SK-N-SH (cell line): ENCODE measurements around the gene PRR20A. TPM values are rescaled to one million over a fixed set of nuclear protein-coding genes. Genes with fewer than 3 reads are reported as not detected.
"Not testable (repeated sequence)": the region's sequence is repeated elsewhere in the genome, so short reads cannot be mapped to it uniquely, and the experiment has no call there.

Experiments
- CTCF ChIA-PET: fragments of 300-600, 350-600 bp; formaldehyde crosslinking; extraction: SDS; loops from one replicate; lab custom pipeline; 2021; lab: Yijun Ruan, JAX
- POLR2A ChIA-PET: fragments of 350-600 bp; sonication (Branson Sonifier 250); formaldehyde crosslinking; extraction: SDS; loops from one replicate; lab custom pipeline; 2020; ENCODE audit warnings: antibody characterized with exemption, inconsistent platforms; lab: Yijun Ruan, JAX
- DNase-seq: peaks from one replicate; pipeline ENCODE4 v3.0.0; 2012
- H2AFZ ChIP-seq: fragments of 200-600 bp; sonication (generic); 2 replicates; pipeline ENCODE4 v1.8.1; 2016; ENCODE audit warnings: antibody characterized with exemption, mild to moderate bottlenecking, low read depth
- H3F3A ChIP-seq: fragments of 200-600 bp; sonication (generic); replicated peaks from 2 replicates; pipeline ENCODE3; 2016; ENCODE audit warnings: antibody characterized with exemption, mild to moderate bottlenecking; ENCODE audit not compliant: insufficient read depth
- H3K27ac ChIP-seq, 2 experiments: fragments of 200-500 bp in 1 of 2; fragments of 200-600 bp in 1 of 2; sonication (Bioruptor generic) in 1 of 2; sonication (generic), shearing (Covaris generic) in 1 of 2; 2 replicates each; pipeline versions ENCODE4 v1.5.1 to v1.6.1; 2014 to 2016; ENCODE audit warnings: low read depth in 2 of 2, inconsistent platforms in 1 of 2, low read length in 1 of 2, mild to moderate bottlenecking in 1 of 2, mixed read lengths in 1 of 2
- H3K27me3 ChIP-seq: fragments of 200-600 bp; sonication (generic), shearing (Covaris generic); 2 replicates; pipeline ENCODE4 v1.6.1; 2016; ENCODE audit warnings: mixed run types; ENCODE audit not compliant: insufficient read depth
- H3K36me3 ChIP-seq, 2 experiments: fragments of 200-500 bp in 1 of 2; fragments of 200-600 bp in 1 of 2; sonication (Bioruptor generic) in 1 of 2; sonication (generic) in 1 of 2; replicated peaks in 1 of 2; 2 replicates each; pipeline versions ENCODE3 to v1.5.1; 2014 to 2016; ENCODE audit warnings: low read length in 1 of 2, mild to moderate bottlenecking in 1 of 2; ENCODE audit not compliant: insufficient read depth in 2 of 2, control insufficient read depth in 1 of 2
- H3K4me1 ChIP-seq, 2 experiments: fragments of 200-500 bp in 1 of 2; fragments of 200-600 bp in 1 of 2; sonication (Bioruptor generic) in 1 of 2; sonication (generic), shearing (Covaris generic) in 1 of 2; 2 replicates each; pipeline versions ENCODE4 v1.5.1 to v1.6.1; 2014 to 2016; ENCODE audit warnings: low read depth in 1 of 2, low read length in 1 of 2, mixed run types in 1 of 2; ENCODE audit not compliant: insufficient read depth in 2 of 2, control insufficient read depth in 1 of 2
- H3K4me2 ChIP-seq: fragments of 200-600 bp; sonication (generic), shearing (Covaris generic); 2 replicates; pipeline ENCODE4 v1.6.1; 2017; ENCODE audit warnings: mixed run types
- H3K4me3 ChIP-seq, 2 experiments: fragments of 200-500 bp in 1 of 2; fragments of 200-600 bp in 1 of 2; sonication (Bioruptor generic) in 1 of 2; sonication (generic), shearing (Covaris generic) in 1 of 2; 2 replicates each; pipeline versions ENCODE4 v1.5.1 to v1.8.1; 2014 to 2016; ENCODE audit warnings: low read depth in 2 of 2, inconsistent platforms in 1 of 2, low read length in 1 of 2, mild to moderate bottlenecking in 1 of 2, mixed read lengths in 1 of 2, moderate library complexity in 1 of 2
- H3K79me2 ChIP-seq: fragments of 200-600 bp; sonication (generic); 2 replicates; pipeline ENCODE4 v1.8.1; 2017; ENCODE audit warnings: mild to moderate bottlenecking; ENCODE audit not compliant: insufficient read depth
- H3K9ac ChIP-seq: fragments of 200-600 bp; sonication (generic); 2 replicates; pipeline ENCODE4 v1.6.1; 2017; ENCODE audit warnings: mixed run types
- H3K9me2 ChIP-seq: fragments of 200-600 bp; sonication (generic); 2 replicates; pipeline ENCODE4 v1.6.1; 2017; ENCODE audit warnings: mixed run types
- H3K9me3 ChIP-seq: fragments of 200-600 bp; sonication (generic); 2 replicates; pipeline ENCODE4 v1.6.1; 2017; ENCODE audit warnings: mixed run types, mild to moderate bottlenecking, moderate library complexity
- H4K20me1 ChIP-seq: fragments of 200-600 bp; sonication (generic); 2 replicates; pipeline ENCODE4 v1.6.1; 2017; ENCODE audit warnings: mild to moderate bottlenecking, mixed run types; ENCODE audit not compliant: insufficient read depth
- CHD2 ChIP-seq: fragments of 150-350 bp; IDR thresholded peaks from 2 replicates; pipeline ENCODE4 v1.6.1; 2018; ENCODE audit warnings: low read length; ENCODE audit not compliant: partially characterized antibody
- GABPA ChIP-seq: IDR thresholded peaks from 2 replicates; pipeline ENCODE4 v1.4.0; 2012; ENCODE audit warnings: low read depth, mild to moderate bottlenecking
- GATA2 ChIP-seq: sonication (generic); formaldehyde crosslinking; IDR thresholded peaks from 2 replicates; pipeline ENCODE4 v1.5.0; 2020; ENCODE audit warnings: mild to moderate bottlenecking, missing genetic modification reagents
- IRF3 ChIP-seq: fragments of 150-350 bp; IDR thresholded peaks from 2 replicates; pipeline ENCODE4 v1.6.1; 2016; ENCODE audit warnings: mild to moderate bottlenecking, low read depth, low read length
- MEF2A ChIP-seq: IDR thresholded peaks from 2 replicates; pipeline ENCODE4 v1.4.0; 2012; ENCODE audit warnings: low read depth, borderline replicate concordance
- MXI1 ChIP-seq: IDR thresholded peaks from 2 replicates; pipeline ENCODE4 v1.6.1; 2012; ENCODE audit warnings: mild to moderate bottlenecking, low read depth, low read length, improper control_type of control experiment
- NFIC ChIP-seq: IDR thresholded peaks from 2 replicates; pipeline ENCODE4 v1.4.0; 2012; ENCODE audit warnings: borderline replicate concordance
- NRF1 ChIP-seq: IDR thresholded peaks from 2 replicates; pipeline ENCODE4 v1.6.1; 2012; ENCODE audit warnings: low read depth, mild to moderate bottlenecking, low read length
- RCOR1 ChIP-seq: fragments of 150-350 bp; IDR thresholded peaks from 2 replicates; pipeline ENCODE4 v1.6.1; 2017; ENCODE audit warnings: antibody characterized with exemption, low read length
- TAF1 ChIP-seq: IDR thresholded peaks from 2 replicates; pipeline ENCODE4 v1.6.1; 2012; ENCODE audit warnings: low read depth, mild to moderate bottlenecking, low read length, moderate library complexity, borderline replicate concordance
- YY1 ChIP-seq: IDR thresholded peaks from 2 replicates; pipeline ENCODE4 v1.4.0; 2012; ENCODE audit warnings: low read depth, mild to moderate bottlenecking
- WGBS: methylation state at CpG from one replicate; pipeline ENCODE4 v1.1.6; 2017; ENCODE audit warnings: low lambda C conversion rate; 5-methylcytosine and 5-hydroxymethylcytosine counted together
- polyA plus RNA-seq, 3 experiments: library from polyadenylated mRNA; depleted of rRNA; stranded (reverse); fragments of >200 nt; gene quantifications; 2 replicates each; pipeline ENCODE4 v1.2.3, GENCODE V29; 2012
- TF ChIP-seq, protein P1 (sequence below): fragments of 200-600 bp; sonication (generic); IDR thresholded peaks from 2 replicates; pipeline ENCODE4 v1.6.1; 2017; ENCODE audit warnings: antibody characterized with exemption, mild to moderate bottlenecking, moderate library complexity
- TF ChIP-seq, protein P2 (sequence below): IDR thresholded peaks from 2 replicates; pipeline ENCODE4 v1.4.0; 2012; ENCODE audit warnings: low read depth, borderline replicate concordance

PRR20A gene
- polyA plus RNA-seq, 1 of the 3 experiments (the other 2 are of a cell fraction): not detected

DNA sequence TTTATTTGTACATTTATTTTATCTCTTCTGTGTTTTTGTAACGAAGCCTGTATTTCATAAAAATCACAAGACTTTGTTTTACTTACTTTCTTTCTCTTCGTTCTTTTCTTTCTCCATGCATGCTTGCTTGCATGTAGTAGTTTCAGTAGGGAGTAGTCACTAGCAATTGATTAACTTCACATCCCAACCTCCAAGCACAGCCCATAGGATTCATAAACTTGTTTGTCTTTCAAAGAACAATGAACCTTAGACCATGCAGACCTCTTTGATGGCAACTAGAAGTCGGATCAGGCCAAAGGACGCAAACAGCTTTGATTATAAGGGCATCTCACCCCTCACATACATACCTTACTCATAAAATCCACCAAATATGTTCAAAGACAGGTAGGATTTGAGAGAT is 3.1 kb upstream of the PRR20A start (continued):
- TF ChIP-seq GATA2 (CRISPR knock-in tag) (no peak), NFIC (no peak), GABPA (no peak), MXI1 (no peak)

GRCh38 chr13:57138988-57139387 is 1.7 kb upstream of the PRR20A start:
- Histone ChIP-seq H3K9me3 (no peaks in the 10 kb centered on the region), H3K9me2 (no peaks in the 10 kb centered on the region), H3K4me2 (no peak overlapping the region), H3K9ac (no peak overlapping the region), H3F3A (no peaks in the 10 kb centered on the region), H3K27ac (no peak overlapping the region), H3K4me3 (no peak overlapping the region), H3K79me2 (no peaks in the 10 kb centered on the region), H3K36me3 (no peaks in the 10 kb centered on the region), H4K20me1 (no peaks in the 10 kb centered on the region), H2AFZ (no peak overlapping the region), H3K27me3 (no peaks in the 10 kb centered on the region), H3K4me1 (no peaks in the 10 kb centered on the region)
- ChIA-PET POLR2A (no interaction called here), CTCF (no interaction called here)
- WGBS: 22% methylated on average over 5 of the region's 5 CpGs
- no peak for DNase-seq
- TF ChIP-seq YY1 (no peak), TAF1 (no peak), MEF2A (no peak), RCOR1 (no peak), NRF1 (no peak), CHD2 (no peak), IRF3 (no peak)
- TF ChIP-seq, protein P1, sequence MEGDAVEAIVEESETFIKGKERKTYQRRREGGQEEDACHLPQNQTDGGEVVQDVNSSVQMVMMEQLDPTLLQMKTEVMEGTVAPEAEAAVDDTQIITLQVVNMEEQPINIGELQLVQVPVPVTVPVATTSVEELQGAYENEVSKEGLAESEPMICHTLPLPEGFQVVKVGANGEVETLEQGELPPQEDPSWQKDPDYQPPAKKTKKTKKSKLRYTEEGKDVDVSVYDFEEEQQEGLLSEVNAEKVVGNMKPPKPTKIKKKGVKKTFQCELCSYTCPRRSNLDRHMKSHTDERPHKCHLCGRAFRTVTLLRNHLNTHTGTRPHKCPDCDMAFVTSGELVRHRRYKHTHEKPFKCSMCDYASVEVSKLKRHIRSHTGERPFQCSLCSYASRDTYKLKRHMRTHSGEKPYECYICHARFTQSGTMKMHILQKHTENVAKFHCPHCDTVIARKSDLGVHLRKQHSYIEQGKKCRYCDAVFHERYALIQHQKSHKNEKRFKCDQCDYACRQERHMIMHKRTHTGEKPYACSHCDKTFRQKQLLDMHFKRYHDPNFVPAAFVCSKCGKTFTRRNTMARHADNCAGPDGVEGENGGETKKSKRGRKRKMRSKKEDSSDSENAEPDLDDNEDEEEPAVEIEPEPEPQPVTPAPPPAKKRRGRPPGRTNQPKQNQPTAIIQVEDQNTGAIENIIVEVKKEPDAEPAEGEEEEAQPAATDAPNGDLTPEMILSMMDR: no peak
- TF ChIP-seq, protein P2, sequence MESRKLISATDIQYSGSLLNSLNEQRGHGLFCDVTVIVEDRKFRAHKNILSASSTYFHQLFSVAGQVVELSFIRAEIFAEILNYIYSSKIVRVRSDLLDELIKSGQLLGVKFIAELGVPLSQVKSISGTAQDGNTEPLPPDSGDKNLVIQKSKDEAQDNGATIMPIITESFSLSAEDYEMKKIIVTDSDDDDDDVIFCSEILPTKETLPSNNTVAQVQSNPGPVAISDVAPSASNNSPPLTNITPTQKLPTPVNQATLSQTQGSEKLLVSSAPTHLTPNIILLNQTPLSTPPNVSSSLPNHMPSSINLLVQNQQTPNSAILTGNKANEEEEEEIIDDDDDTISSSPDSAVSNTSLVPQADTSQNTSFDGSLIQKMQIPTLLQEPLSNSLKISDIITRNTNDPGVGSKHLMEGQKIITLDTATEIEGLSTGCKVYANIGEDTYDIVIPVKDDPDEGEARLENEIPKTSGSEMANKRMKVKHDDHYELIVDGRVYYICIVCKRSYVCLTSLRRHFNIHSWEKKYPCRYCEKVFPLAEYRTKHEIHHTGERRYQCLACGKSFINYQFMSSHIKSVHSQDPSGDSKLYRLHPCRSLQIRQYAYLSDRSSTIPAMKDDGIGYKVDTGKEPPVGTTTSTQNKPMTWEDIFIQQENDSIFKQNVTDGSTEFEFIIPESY: no peak

GRCh38 chr13:57139781-57140180 is 937 bp upstream of the PRR20A start:
- H3K36me3 ChIP-seq, H3K4me3 ChIP-seq, H3K27me3 ChIP-seq, H3F3A ChIP-seq, H3K9me2 ChIP-seq, DNase-seq, H3K4me2 ChIP-seq, H3K79me2 ChIP-seq, H3K9me3 ChIP-seq, H3K27ac ChIP-seq, H3K4me1 ChIP-seq, CTCF ChIA-PET, POLR2A ChIA-PET, H3K9ac ChIP-seq, H4K20me1 ChIP-seq, H2AFZ ChIP-seq: not testable (repeated sequence)
- WGBS: 49% methylated on average over 5 of the region's 18 CpGs

DNA sequence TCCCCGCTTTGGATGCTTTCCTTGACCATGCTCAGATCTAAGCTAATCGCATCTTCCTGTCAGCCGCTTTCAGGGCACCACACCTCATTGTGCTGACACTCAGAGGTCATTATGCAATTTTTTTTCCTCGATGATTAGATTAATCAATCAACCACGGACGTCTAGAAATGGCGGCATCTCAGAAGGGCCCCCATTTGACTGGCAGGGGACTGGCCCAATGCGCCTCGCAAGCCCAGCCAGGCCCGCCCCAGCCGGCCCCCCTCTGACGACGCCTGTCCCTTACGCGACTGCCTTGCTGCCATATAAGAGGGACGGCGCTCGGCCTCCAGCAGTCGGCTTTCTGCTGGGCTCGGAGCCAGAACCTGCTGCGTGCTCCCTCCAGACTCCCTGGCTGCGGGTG is 6.5 kb downstream of the PRR20A start, which contains the start of gene PRR20B:
PRR20B (plus strand) TSS at position 301 of the 400 bp plus-strand sequence. CDS start 387 bp downstream, outside the sequence.
- CTCF ChIA-PET, H4K20me1 ChIP-seq, H3K79me2 ChIP-seq, DNase-seq, H2AFZ ChIP-seq, POLR2A ChIA-PET, H3K4me3 ChIP-seq, H3K27ac ChIP-seq, H3K9ac ChIP-seq, H3K27me3 ChIP-seq, H3K4me2 ChIP-seq, H3F3A ChIP-seq, H3K4me1 ChIP-seq, H3K9me2 ChIP-seq, H3K36me3 ChIP-seq, H3K9me3 ChIP-seq: not testable (repeated sequence)
- no CpG with 5 or more reads among the region's 22 CpGs for WGBS
